GM18909 (cell line): ENCODE measurements around the gene RNF225.
"Not testable (repeated sequence)": the region's sequence is repeated elsewhere in the genome, so short reads cannot be mapped to it uniquely, and the experiment has no call there.

Experiments
- ATAC-seq: cut with Tn5 transposase; IDR thresholded peaks from one replicate; pipeline ENCODE4 v1.9.1; 2021; ENCODE audit warnings: mild to moderate bottlenecking; ENCODE audit not compliant: unreplicated experiment, poor library complexity

The RNF225 gene

DNA sequence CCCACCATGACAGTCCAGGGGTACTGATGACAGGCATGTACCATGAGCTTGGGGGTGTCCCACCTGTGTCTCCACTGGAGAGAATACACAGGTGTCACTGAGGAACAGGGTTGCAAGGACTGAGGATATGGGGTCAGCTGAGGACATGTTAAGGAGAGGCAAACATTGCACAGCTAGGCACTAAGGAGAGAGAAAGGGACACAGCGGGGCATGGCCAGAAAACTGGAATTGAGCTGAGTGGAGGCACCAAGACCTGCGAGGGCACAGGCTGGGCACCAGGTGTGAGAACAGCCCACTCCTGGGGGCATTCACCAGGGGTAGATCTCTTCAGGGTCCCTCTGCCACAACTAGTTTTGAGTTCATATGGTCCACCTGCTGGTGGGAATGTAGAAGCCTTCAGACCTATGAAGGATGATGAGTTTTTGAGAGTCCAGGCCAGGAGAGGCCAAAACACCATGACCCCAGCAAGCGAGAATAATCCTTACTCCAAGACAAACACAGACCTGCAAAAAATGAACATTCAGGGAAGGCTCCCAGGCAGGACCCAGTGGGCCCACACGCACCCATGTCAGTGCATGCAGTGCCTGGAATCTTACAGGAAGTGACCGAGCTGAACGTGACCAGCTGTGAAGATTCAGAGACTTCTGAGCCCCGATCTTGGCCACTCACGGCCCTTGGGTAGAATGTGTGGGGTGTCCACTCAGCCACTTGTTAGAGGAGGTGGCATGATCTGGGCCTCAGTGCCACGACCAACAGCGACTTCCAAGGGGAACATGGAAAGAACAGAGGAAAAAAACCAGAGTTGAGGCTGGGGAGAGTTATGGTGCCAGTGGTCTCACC lies 11.6 kb downstream of the RNF225 start:
- no peak for ATAC-seq

DNA sequence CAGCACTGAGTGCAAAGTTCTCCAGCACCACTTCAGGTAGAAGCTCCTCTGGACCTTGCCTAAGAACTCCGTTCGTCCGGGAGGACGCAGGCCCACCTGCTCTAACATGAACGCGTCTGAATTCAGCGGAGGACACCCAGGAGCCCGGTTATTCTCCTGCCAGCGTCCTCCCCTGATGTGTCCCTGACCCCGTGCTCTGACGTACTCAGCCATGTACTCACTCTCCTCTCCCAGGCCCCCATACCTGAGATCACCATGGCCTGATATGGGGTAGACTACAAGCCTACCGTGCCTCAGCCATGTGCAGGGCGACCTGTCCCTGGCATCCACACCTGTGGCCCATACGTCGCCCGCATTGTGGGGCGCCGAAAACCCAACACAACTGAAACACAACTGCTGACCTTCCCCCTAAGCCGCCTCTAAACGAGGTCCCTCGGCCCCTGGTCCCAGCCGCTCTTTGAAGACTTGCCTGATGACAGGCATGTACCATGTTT lies 12.2 kb downstream of the RNF225 start:
- peak; percentile 4 for ATAC-seq

DNA sequence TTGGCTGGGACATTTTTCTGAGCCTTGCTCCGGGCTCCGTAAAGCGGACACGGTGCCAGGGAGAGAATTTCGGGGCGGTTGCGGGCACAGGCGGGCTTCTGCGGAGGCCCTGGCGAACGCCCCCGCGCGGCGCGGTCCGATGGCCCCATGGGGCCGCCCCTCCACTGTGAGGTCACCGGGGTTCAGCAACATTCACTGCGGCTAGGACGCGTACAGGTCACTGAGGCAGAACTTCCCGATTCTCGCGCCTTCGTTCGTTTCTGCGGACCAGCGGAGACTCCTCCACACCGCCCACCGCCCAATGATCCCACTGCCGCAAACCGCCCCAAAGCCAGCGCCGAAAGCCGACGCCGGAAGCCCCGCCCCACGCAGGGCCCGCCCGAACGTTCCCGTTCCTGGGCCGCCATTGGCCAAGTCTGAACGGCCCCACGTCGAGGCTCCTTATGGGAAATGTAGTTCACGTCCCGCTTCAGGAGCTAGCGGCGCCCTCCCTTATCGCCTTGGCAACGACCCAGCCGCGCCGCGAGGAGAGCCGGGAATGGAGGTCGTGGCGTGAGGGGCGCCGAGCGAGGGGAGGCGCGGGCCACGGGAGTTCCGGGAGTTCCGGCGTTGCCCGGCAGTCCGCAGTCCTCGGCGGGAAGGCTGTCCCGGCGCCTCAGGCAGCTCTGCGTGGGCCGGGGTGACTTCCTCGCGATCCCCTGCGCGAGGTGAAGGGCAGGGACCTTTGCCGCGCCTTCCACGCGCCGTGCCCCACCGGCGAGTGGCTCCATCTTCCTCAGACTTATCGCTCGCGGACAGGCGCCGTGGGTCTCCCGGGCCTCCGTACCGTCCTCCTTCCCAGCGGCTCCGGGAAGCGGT lies 12.9 kb downstream of the RNF225 start, which contains the start of gene ZNF584:
Gene ZNF584, plus strand, starts transcription at position 498 of the 858 bp plus-strand sequence. CDS start 499 bp downstream, outside the sequence.
- ATAC-seq: peak; percentile 92

DNA sequence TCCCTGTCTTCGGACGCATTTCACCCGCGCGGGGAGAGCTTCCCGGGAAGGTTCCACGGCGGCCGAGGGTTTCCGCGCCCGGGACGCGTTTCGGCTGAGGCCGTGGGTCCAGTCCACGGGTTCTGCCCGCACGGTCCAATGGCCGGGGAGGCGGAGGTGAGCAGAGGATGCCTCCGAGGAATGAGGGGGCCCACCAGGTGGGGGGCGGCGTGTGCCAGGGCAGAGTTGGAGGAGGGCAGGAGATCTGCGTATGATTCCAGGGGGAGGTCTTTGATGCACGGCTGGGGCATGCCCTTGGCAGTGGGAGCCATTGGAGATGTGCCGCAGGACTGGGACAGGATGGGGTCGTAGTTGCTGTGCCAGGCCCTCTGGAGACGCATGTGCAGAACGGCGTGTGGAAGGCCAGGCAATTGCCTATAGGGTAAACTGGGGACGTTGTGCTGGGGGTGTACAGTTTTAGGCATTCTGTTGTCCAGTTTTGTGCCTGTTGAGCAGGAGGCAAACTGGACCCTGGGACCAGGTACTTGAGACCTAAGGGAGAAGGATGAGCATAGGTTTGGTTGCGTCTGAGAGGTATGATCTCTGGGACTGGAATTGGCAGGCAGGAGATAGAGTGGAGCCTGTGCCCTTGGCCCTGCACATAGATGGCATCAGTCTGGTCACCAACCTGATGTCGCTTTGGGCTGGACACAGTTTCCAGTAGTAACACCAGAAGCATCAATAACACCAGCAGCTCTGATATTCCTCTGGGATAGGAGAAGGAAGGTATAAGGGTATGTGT lies 13.7 kb downstream of the RNF225 start:
- ATAC-seq: peak; percentile 17

DNA sequence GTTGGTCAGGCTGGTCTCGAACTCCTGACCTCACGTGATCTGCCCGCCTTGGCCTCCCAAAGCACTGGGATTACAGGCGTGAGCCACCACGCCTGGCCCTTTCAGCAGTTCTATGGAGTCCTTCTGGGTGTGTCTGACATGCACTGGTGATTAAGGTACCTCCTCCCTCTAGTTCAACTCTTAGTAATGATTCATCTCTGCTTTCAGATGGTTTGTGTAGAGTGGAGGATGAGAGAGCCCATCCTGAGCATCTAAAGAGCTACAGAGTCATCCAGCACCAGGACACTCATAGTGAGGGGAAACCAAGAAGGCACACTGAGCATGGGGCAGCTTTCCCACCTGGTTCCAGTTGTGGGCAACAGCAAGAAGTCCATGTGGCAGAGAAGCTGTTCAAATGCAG lies 21.1 kb downstream of the RNF225 start:
- no peak for ATAC-seq

DNA sequence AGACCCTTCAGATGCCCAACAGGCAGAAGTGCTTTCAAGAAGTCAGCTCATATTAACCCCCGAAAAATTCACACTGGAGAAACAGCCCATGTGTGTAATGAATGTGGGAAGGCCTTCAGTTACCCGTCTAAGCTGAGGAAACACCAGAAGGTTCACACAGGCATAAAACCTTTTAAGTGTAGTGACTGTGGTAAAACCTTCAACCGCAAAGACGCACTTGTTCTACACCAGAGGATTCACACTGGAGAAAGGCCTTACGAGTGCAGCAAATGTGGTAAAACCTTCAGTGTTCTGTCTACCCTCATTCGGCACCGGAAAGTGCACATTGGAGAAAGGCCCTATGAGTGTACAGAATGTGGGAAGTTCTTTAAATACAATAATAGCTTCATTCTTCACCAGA lies 21.6 kb downstream of the RNF225 start:
- no peak for ATAC-seq

DNA sequence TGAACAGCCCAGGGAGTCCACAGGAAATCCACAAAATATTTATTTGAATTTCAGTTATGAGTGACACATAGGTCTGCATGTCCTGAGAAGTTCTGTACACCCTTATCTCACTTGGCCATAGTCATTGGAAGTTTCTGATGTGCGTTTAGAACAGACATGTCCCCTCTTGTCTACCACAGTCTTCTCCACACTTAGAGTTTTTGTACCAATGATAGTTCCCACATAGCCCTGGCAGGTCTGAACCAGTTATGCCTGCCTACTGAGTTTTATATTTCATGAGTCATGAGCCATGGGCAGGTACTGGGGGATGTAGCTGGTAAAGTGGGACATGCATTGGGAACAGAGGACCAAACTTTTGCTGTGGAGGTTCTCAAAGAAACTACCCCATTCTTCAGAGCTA lies 33.2 kb downstream of the RNF225 start:
- ATAC-seq: no peak

DNA sequence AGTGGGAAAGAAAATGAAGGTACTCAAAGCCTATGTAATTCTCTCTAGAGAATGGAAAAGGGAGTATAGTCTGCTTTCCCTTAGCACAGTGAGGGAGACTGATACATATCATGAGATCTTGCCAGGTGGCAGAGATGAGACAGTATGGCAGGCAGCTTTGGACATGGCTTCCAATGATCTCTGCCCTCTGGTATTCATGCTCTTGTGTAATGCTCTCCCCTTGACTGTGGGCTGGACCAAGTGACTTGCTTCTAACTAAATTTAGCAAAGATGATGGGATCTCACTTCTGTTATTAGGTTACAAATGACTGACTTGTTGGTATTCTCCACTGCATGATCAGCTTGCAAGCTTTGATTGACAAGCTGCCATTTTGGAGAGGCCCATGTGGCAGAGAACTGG lies 34.3 kb downstream of the RNF225 start:
- no peak for ATAC-seq

DNA sequence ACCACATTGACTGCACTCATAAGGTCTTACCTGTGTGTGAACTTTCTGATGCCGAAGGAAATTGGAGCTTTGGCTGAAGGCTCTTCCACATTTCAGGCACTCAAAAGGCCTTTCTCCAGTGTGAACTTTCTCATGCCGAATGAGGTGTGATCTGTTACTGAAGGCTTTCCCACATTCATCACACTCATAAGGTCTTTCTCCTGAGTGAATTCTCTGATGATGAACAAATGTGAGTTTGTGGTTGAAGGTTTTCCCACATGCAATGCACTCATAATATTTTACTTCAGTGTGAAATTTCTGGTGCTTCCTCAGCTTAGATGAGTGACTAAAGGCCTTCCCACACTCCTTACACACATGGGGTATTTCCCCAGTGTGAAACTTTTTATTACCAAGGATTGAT lies 38.8 kb downstream of the RNF225 start:
- no peak for ATAC-seq

DNA sequence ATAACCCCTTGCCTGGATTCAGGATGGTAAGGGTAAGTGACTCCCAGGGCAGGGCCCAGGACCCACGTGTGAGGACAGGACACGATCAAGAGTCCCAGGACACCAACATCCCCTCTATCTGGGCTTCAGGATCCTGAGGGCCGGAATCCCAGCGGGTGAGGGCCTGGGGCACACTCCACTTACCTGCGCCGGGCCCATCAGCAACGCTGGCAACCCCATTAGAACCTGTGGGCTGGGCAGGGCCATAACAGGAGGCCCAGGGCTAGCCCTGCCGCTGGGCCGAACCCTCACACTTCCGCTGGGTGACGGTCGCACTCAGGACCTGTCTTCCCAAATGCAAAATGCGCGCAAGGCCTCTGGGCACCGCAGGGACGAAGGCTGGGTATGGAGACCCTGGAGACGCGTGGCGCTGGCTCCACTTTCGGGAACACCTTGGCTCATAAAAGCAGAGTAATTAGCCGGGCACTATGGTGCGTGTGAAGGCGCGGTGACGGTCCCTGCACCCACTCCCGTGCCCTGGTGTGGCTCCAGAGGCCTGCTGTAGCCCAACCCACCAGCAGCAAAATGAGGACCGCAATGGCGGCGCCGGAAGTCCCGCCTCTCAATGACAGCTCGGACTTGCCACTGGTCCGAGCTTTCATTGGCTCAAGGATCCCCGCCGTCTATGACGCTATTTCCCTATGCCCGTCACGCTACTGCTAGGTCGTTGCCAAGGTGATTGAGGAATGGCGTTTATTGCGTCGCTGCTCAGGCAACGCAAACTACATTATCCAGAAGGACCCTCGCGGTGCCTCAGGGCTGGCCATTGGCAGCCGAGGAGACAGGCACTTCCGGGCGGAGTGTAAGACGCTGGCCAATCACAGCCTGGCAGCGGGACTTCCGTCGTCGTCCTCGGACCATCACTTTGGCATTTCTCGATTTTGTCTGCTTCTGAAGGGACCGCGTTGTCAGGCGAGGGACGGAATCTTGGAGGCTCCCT lies 44.4 kb downstream of the RNF225 start, which contains the start of gene ZNF132:
Gene ZNF132, minus strand, starts transcription at position 578 of the 979 bp plus-strand sequence. Its CDS starts 332 bp downstream, at position 246.
- ATAC-seq: peak; percentile 96

DNA sequence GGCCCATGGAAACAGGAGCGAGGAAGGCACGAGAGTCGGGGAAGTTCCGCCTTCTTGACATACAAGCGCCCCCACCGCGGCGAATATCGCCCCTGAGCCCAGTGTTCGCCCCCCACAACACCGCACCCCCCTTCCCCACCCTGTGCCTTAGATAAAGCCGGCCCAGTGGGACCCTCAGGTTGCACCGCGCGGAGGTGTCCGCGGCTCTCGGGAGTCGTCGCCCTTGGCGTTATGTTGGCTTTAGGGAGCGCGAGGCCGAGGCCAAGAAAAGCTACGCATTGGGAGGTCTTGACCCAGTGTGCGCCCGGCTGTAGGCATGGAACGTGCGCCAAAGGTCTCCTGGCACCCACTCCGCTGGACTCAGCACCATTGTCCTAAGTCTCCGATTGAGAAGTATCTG lies 45.1 kb downstream of the RNF225 start:
- no peak for ATAC-seq

DNA sequence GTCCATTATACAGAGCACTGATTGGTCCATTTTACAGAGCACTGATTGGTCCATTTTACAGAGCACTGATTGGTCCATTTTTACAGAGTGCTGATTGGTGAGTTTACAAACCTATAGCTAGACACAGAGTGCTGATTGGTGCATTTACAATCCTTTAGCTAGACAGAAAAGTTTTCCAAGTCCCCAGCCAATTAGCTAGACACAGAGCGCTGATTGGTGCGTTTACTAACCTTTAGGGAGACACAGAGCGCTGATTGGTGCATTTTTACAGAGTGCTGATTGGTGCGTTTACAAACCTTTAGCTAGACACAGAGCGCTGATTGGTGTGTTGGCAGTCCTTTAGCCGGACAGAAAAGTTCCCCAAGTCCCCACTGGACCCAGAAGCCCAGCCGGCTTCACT lies 47.5 kb downstream of the RNF225 start:
- not testable (repeated sequence) for ATAC-seq
